HG03565 (cell line): ENCODE results near the gene DGUOK.
"Not testable (repeated sequence)": the region's sequence is repeated elsewhere in the genome, so short reads cannot be mapped to it uniquely, and the experiment has no call there.

ENCODE experiments used
- ATAC-seq: cut with Tn5 transposase; IDR thresholded peaks from one replicate; pipeline ENCODE4 v1.9.1; 2021; ENCODE audit warnings: mild to moderate bottlenecking, moderate library complexity; ENCODE audit not compliant: unreplicated experiment

Gene DGUOK

DNA sequence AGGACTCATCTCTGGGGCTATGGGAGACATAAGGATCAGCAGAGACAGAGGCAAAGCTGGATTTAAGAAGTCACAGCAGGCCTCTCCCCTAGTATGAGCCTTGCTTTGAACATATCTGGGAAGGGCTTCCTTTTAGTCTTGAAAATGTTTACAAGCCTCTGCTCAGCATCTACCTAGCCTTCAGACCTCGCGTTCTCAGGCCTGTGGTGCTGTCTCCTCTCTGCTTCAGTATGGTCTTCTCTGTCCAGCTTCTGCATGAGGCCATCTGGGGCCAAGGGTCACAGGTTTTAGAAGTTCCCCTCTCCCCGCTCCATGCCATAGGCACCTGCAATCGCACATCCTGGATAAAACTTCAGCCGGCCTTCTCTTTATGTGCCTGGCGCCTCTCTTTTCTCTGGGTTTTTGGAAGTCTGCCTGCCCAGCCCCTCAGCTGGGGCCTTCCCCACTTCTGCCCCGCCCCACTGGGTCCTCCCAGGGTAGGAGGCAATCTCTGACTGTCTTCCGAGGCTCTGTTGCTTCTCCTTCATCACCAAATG is 26.8 kb upstream of the DGUOK start:
- no peak for ATAC-seq

DNA sequence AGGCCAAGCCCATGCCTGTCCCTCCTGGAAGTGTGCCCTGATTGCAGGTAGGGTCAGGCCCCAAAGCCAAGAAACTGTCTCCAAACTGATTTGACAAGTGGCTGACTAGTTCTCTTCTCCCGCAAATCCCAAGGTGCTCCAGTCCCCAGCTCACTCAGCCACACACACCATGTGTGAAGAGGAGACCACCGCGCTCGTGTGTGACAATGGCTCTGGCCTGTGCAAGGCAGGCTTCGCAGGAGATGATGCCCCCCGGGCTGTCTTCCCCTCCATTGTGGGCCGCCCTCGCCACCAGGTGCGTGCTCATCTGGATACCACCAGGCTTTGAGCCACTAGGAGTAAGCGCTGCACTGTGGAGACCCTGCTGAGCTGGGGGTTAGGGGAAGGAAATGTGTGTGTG is 25.5 kb upstream of the DGUOK start:
- ATAC-seq, result no peak

DNA sequence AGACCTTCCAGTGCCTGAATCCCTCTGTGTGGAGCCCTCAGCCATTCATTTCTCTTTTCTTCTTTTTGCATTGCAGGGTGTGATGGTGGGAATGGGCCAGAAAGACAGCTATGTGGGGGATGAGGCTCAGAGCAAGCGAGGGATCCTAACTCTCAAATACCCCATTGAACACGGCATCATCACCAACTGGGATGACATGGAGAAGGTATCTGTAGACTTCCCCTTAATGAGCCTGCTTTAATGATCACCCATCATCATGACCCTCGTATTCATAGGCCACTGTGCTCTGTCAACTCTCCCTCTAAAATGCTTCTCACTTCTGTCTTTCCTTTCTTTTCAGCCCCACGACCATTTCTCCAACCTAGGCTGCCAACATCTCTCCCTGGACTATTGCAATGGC is 24.4 kb upstream of the DGUOK start:
- no peak for ATAC-seq

DNA sequence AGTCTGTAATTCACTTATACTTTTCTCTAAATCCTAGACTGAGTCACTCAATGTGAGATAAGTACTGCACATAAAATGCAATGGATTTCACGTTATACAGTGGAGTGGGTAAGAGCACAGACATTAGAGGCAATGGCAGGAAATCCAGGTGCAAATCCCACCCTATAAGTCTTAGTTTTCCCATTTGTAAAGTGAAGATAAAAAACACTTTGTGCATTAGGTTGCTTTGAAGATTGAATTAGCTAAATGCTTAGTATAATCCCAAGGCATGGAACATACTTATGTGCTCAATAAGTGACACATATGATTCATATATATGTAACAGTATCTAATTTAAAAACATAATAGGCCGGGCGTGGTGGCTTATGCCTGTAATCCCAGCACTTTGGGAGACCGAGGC is 23.4 kb upstream of the DGUOK start:
- ATAC-seq, result no peak

DNA sequence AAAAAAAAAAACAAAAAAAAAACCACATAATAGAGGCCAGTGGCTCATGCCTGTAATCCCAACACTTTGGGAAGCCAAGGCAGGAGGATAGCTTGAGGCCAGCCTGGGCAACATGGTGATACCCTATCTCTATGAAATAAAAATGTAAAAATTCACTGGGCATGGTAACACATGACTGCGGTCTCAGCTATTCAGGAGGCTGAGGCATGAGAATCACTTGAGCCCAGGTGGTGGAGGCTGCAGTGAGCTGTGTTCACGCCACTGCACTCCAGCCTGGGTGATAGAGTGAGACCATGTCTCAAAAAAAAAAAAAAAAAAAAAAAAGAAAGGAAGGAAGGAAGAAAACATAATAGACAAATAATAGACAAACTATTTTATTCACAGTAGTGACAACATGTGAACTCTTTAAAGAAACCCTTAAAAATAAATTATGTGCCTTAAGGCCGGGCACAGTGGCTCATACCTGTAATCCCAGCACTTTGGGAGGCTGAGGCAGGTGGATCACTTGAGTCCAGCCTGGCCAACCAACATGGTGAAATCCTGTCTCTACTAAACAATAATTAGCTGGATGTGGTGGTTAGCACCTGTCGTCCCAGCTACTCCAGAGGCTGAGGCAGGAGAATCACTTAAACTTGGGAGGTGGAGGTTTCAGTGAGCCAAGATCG is 22.6 kb upstream of the DGUOK start:
- not testable (repeated sequence) for ATAC-seq

DNA sequence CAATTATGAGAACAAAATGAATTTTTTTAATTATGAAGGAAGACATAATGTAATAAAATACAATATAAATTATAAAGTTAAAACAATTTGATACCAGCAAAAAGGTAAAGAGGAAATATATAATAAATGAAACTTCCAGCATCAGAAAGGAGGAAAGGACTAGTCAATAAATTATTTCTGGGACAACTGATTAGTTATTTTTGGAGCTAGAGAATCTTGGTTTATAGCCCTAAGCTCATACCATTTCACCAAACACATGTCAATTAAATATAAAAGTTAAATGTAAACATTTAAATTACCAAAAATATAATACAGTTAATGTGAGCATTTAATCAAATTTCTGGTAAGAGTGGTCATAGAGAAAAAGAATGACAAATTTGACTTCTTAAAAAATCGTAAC is 21.7 kb upstream of the DGUOK start:
- ATAC-seq, result no peak

DNA sequence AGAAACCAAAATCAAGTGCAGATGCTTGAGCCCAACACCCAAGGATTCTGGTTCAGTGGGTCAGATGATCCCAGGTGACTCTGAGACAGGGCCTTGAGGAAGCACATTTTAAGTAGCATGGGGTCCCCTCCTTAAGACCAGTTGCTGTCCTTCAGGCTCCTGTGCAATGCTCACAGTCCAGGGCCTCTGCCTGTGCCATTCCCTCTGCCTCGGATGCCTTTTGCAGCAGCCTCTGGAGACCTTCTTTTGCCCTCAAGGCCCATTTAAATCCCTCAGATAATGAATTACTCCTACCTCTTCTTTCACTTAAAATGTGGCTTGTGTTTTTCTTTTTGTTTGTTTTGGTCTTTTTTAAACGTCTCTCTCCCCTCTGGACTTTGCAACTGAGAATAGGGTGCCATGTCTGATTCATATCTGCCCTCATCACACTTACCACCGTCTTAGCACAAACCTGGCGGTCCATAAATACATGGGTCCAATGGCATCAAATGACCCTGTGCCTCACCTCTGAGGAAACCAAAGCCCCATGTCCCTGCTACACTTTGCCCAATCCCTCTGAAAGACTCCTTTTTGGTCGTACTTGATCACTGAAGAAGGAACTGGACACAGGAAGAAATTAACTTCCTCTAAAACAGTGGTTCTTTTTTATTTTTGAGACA is 19.7 kb upstream of the DGUOK start:
- no peak for ATAC-seq

DNA sequence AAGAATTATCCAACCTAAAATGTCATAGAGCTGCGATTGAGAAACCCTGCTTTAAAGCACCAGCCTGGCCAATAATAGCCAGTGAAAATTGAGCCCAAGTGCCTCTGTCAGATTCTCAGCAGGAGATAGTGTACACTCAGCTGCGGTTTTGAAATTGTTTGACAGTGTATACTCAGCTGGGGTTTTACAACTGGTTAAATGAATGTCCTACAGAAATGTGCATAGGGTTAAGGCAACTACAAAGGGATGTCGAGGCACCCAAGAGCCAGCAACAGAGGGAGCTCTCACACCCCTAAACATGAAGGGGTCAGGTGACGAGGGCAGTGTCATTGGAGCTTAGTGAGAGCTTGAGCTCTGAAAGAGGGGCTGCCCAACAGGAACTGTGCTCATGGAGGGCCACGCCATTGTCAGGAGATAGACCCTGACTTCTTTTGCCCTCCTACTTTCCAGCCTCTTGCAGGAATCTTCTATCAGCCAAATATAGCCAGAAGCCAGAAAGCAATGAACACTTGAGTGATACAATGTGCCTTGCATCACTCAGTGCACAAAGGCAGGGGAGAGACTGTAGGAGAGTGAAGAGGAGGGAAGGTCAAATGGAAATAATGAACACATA is 18.7 kb upstream of the DGUOK start:
- peak; percentile 61 for ATAC-seq

DNA sequence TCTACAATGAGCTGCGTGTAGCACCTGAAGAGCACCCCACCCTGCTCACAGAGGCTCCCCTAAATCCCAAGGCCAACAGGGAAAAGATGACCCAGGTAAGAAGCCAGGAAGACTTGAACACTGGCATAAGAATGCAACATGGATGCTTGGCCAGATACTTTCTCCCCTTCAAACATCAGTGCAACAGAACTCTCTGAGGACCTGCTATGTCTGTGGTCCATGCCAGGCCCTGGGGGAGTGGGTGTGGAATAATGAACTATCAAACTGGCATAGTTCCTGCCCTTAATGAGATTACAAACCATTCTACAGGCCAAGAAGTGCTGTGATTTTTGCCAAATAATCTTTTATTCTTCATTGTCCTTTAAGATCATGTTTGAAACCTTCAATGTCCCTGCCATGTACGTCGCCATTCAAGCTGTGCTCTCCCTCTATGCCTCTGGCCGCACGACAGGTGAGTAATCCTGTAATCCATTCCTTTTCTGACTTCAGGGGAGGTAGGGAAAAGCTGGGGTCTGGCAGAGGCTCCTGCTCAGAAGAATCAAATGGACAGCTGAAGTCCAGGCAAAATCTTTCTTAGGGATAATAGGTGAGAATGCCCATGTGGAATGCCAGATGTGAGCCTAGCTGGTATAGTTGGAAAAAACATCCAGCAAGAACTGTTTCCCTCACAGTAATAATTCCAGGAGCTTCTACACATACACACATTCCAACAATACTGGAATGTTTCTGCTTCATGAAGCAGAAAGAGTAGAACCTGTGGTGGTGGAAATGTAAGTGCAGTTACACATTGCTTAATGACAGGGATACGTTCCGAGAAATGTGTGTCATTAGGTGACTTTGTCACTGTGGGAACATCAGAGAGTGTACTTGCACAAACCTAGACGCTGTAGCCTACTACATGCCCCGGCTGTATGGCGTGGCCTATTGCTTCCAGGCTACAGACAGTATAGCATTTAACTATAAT is 17.7 kb upstream of the DGUOK start:
- no peak for ATAC-seq

DNA sequence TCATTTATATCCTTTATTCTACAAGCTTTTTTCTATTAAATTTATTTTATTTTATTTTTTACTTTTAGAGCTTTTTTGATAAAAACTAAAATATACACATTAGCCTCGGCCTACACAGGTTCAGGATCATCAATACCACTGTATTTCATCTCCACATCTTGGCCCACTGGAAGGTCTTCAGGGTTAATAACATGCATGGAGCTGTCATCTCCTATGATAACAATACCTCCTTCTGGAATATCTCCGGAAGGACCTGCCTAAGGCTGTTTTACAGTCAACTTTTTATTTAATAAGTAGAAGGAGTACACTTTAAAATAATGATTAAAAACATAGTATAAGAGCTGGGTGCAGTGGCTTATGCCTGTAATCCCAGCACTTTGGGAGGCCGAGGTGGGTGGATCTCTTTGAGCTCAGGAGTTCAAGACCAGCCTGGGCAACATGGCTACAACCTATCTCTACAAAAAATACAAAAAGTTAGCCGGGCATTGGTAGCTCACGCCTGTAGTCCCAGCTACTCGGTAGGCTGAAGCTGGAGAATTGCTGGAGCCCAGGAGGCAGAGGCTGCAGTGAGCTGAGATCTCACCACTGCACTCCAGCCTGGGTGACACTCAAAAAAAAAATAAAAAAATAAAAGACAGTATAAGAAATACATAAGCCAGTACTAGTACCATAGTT is 15.7 kb upstream of the DGUOK start:
- ATAC-seq, result no peak

DNA sequence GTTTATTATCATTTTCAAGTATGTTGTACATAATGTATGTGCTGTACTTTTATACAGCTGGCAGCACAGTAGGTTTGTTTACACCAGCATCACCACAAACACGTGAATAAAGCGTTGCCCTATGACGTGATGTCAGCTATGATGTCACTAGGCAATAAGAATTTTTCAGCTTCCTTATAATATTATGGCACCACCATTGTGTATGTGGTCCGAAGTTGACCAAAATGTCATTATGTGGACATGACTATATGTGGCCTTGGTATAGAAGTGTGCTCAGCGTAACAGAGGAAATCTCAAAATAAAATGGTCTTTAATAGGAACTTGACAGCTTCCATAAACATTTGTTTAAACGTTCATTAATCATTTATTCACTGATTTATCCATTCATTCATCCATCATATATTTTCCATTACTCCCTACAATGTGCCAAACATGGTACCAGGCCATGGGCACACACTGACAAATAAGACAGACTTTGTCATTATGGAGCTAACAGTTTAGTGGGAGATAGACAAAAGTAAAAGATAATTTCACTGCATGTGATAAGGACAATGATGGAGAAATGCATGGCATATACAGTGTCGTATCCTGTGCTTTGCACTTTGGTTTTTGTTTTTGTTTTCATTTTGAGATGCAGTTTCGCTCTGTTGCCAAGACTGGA is 15.0 kb upstream of the DGUOK start:
- no peak for ATAC-seq

DNA sequence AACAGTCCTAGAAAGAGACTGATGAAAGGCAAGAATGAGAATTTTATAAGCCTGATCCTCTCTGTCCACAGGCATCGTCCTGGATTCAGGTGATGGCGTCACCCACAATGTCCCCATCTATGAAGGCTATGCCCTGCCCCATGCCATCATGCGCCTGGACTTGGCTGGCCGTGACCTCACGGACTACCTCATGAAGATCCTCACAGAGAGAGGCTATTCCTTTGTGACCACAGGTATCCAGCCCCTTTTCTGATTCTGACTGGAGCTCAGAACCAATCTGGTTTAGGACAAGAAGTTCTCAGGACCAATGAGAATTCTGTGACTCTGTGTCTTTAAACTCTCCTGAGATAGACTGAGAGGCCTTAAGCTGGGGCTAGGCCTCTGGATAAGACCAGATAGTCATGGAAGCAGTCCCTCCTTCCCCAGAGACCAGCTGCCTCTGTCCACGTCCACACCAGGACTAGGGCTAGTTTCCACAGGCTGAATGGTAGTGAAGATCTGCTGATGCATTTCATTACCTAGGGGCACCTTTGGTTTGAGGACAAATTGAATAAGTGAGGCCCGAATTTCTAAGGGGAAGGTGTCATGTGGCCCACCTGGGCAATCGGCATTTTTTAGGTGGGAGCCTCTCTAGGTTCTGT is 13.1 kb upstream of the DGUOK start:
- no peak for ATAC-seq

DNA sequence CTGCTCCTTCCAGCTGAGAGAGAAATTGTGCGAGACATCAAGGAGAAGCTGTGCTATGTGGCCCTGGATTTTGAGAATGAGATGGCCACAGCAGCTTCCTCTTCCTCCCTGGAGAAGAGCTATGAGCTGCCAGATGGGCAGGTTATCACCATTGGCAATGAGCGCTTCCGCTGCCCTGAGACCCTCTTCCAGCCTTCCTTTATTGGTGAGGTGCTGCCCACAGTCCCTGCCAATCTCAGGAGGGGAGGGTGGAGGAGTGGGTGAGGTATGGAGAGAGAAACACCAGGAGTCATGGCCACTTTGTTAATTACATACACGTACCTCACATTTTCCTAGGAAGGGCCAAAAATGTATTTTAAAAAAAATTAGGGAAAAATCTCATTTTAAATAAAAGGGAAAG is 12.0 kb upstream of the DGUOK start:
- ATAC-seq, result no peak

DNA sequence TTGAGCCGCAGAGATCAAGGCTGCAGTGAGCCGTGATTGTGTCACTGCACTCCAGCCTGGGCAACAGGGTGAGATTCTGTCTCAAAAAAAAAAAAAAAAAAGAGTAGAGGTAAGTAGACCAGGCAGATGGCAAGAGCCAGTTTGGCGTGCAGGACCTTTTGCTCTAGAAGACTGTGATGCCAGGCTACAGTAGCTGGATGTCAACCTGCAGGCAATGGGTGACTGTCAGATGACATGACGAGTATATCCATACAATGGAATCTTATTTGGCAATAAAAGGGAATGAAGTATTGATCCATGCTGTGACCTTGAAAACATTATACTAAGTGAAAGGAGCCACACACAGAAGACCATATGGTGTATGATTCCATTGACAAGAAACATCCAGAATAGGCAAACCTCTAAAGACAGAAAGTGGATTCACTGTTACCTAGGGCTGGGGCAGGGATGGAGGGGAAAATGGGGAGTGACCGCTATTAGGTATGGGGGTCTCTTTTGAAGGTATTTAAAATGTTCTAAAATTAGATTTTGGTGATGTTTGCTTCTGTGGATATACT is 11.2 kb upstream of the DGUOK start:
- ATAC-seq, result no peak

DNA sequence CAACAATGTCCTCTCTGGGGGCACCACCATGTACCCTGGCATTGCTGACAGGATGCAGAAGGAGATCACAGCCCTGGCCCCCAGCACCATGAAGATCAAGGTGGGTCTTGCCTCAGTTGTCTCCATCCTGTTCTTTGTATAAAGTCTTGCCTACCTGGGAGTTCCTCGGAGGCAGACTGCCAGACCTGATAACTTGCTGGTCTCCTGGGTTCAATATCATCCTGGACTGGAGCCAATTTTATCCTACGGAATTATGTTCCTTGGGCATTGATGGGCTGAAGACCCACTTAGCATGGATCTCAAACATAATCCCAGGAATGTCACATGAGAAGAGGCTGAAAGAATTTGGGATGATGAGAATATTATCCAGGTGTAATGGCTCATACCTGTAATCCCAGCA is 10.0 kb upstream of the DGUOK start:
- ATAC-seq, result no peak

DNA sequence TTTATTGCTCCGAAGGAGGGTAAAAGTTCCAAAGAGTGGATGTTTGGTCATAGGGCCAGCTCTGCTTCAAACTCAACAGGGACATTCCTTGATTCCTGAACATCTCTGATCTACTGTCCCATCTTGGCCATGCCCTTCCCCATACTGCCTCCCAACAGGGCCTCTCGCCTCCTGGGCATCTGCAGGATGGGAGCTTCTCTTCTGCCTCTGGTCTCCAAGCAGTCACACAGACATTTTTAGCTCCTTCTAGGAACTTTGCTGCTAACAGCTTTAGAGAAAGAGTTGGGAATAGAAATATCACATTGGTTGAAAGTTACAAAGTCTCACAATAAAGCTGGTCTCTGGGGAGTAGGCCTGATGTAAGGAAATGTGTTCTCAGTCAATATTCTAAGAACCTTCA is 9.4 kb upstream of the DGUOK start:
- ATAC-seq, result no peak

DNA sequence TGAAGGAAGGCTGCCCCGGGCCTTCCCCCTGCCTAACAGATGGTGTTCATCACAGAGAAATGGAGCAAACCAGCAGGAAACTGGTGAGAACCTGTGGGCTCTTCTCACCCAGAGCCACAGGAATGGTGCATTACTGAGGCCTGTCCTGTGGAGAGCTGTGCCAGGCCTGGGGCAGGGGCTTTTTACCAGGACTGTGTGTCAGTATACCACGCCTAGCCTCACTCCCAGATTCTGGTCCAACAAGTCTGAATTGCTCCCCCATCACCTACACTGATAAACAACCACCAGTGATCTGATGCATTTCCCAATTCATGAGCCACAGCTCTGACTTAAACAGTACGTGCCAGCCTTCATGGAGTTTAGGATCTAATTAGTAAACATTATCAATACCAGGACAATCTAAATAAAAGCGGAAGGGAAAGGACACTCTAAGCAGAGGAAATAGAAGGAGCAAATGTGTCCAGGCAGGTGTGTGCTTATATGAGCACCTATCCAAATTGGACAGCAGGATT is 8.9 kb upstream of the DGUOK start:
- ATAC-seq, result no peak

DNA sequence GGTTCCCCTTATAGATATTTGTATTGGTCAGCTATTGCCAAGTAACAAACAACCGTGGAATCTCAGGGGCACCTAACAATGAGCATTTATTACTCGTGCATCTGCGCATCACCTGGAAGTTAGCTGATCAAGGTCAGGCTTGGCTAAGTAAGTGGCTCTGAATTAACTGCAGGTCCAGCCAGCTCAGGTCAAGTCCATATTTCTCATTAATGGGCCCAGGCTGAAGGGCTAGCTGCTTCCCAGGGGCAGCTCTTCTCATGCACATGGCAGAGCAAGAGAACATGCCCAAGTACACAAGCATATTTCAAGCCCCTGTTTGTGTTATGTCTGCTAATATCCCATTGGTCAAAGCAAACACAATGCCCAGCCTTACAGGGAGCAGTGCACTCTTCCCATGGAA is 7.8 kb upstream of the DGUOK start:
- no peak for ATAC-seq

DNA sequence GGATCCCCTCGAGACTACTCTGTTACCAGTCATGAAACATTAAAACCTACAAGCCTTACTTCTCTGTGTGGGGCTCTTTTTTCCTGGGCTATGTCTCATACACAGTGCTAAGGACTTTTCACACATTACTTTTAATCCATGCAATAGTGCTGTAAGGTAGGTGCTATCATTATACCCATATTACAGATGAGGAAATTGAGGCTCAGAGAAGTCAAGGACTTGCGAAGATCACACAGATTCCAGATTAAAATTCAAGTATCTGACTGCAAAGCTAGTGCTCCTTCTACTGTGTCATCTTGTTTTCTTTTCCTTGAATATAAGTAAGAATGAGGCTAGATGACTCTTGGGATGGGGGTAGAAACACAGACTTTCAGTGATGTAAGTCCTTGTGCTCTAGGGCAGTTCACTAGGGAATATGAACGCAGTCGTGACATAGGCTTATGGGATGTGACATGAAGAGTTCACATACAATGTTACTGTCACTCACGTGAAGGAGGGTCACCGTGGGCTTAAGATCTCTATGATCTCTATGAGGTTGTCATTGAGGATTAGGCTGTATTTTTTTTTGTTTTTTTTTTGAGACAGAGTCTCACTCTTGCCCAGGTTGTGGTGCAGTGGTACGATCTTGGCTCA is 7.0 kb upstream of the DGUOK start:
- ATAC-seq, result no peak
